ENCODE results near the gene BBOX1.
"Not testable (repeated sequence)": the region's sequence is repeated elsewhere in the genome, so short reads cannot be mapped to it uniquely, and the experiment has no call there.

BBOX1 gene

DNA sequence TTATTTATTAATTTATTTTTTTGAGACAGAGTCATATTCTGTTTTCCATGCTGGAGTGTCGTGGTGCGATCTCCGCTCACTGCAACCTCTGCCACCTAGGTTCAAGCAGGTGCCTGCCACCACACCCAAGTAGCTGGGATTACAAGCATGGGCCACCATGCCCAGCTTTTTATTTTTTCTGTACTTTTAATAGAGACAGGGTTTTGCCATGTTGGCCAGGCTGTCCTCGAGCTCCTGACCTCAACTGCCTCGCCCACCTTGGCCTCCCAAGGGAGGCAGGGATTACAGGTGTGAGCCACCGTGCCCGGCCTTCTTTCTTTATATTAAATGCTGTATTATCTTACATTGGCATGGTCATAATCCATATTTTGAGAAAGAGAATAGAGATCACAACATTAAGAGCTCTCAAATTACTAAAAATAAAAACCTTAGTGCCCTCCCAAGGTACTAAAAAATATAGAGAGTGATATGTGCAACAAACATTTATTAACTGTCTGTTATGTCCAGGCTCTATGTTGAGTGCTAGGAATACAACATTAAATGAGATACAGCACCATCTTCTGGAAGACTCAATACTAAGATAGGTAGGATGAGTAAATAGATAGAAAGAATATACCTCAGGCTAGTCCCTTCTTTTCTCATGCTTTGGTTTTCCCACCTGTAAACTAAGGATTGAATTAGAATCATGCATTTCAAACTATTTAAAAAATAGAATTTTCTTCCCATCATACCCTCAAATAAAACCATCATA, 84.1 kb downstream of the BBOX1 start:
- H3K9me3 ChIP-seq (ENCODE audit: control insufficient read depth, low read length), result no peaks in the 10 kb centered on the region

DNA sequence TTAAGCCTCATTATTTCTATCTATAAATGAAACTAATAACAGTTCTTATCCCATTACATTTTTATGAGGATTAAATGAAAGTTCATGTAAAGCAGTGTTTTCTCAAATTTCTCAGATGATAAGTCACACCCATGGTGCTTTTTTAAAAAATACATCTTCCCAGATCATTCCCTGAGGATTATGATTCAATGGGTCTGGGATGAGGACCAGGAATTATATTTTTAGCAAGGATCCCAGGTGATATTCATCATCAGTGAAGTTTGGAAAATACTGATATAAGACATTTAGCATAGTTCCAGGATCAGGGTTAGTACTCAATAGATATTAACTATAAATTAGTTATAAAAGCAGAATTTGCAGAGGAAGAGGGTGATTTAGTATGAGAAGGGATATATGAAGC, 89.1 kb downstream of the BBOX1 start:
- H3K18ac ChIP-seq (ENCODE audit: low read depth in 1 of 2, low read length in 2 of 2), result no peak overlapping the region
- H3K4ac ChIP-seq (ENCODE audit: low read depth in 1 of 2, low read length in 2 of 2), result no peak overlapping the region
- no peak overlapping the region for H2BK15ac ChIP-seq (ENCODE audit: low read depth, poor library complexity, severe bottlenecking)
- no peak overlapping the region for H4K8ac ChIP-seq (ENCODE audit: low read length)
- no peak overlapping the region for H2AK5ac ChIP-seq (ENCODE audit: low read length, severe bottlenecking)
- H3K27me3 ChIP-seq (ENCODE audit: control insufficient read depth in 1 of 2, insufficient read depth in 1 of 2, low read length in 2 of 2), result no peaks in the 10 kb centered on the region
- no peak overlapping the region for H2BK5ac ChIP-seq (ENCODE audit: low read depth, low read length, poor library complexity, severe bottlenecking)
- peak overlapping the region in 1 of 2 experiments; percentile 19 for H3K4me3 ChIP-seq (ENCODE audit: insufficient read depth in 1 of 2, low read depth in 1 of 2, low read length in 2 of 2)
- no peaks in the 10 kb centered on the region for H3K9me3 ChIP-seq (ENCODE audit: control insufficient read depth, low read length)
- no peak overlapping the region for H2AFZ ChIP-seq (ENCODE audit: low read depth, low read length)
- H3K23ac ChIP-seq (ENCODE audit: low read length in 2 of 2), result no peak overlapping the region
- H4K91ac ChIP-seq (ENCODE audit: low read length), result no peak overlapping the region
- no peak overlapping the region for H3K14ac ChIP-seq (ENCODE audit: low read length in 2 of 2)
- H3K9ac ChIP-seq (ENCODE audit: low read length), result no peak overlapping the region
- no peaks in the 10 kb centered on the region for H3K79me1 ChIP-seq (replicated peaks; ENCODE audit: low read length, poor library complexity, severe bottlenecking)
- DNase-seq, result no peak
- H3K27ac ChIP-seq (ENCODE audit: low read length, poor library complexity, severe bottlenecking), result no peak overlapping the region
- H3K36me3 ChIP-seq (ENCODE audit: control insufficient read depth in 1 of 2, insufficient read depth in 2 of 2, low read depth in 1 of 2, low read length in 2 of 2), result no peaks in the 10 kb centered on the region
- H3K4me1 ChIP-seq (ENCODE audit: control insufficient read depth, insufficient read depth, low read depth, low read length), result no peaks in the 10 kb centered on the region
- H2BK12ac ChIP-seq (ENCODE audit: low read length in 2 of 2), result no peak overlapping the region
- H2BK120ac ChIP-seq (ENCODE audit: low read depth, low read length), result no peak overlapping the region
- no peak overlapping the region for H3K4me2 ChIP-seq (ENCODE audit: low read length, poor library complexity, severe bottlenecking)

More for the DNA sequence above, 84.1 kb downstream of the BBOX1 start:
- Histone ChIP-seq H3K4me2 (ENCODE audit: low read length, poor library complexity, severe bottlenecking) (no peak overlapping the region), H3K27ac (ENCODE audit: low read length, poor library complexity, severe bottlenecking) (no peak overlapping the region), H3K79me1 (replicated peaks; ENCODE audit: low read length, poor library complexity, severe bottlenecking) (no peaks in the 10 kb centered on the region), H4K8ac (ENCODE audit: low read length) (no peak overlapping the region), H3K9ac (ENCODE audit: low read length) (no peak overlapping the region), H2AK5ac (ENCODE audit: low read length, severe bottlenecking) (no peak overlapping the region), H3K18ac (ENCODE audit: low read depth in 1 of 2, low read length in 2 of 2) (no peak overlapping the region), H2BK15ac (ENCODE audit: low read depth, poor library complexity, severe bottlenecking) (no peak overlapping the region), H3K36me3 (ENCODE audit: control insufficient read depth in 1 of 2, insufficient read depth in 2 of 2, low read depth in 1 of 2, low read length in 2 of 2) (no peaks in the 10 kb centered on the region), H4K91ac (ENCODE audit: low read length) (no peak overlapping the region), H3K27me3 (ENCODE audit: control insufficient read depth in 1 of 2, insufficient read depth in 1 of 2, low read length in 2 of 2) (no peaks in the 10 kb centered on the region), H2BK120ac (ENCODE audit: low read depth, low read length) (no peak overlapping the region), H3K23ac (ENCODE audit: low read length in 2 of 2) (no peak overlapping the region), H2BK5ac (ENCODE audit: low read depth, low read length, poor library complexity, severe bottlenecking) (no peak overlapping the region), H2AFZ (ENCODE audit: low read depth, low read length) (no peak overlapping the region), H2BK12ac (ENCODE audit: low read length in 2 of 2) (peak overlapping the region in 1 of 2 experiments; percentile 66), H3K4me1 (ENCODE audit: control insufficient read depth, insufficient read depth, low read depth, low read length) (no peaks in the 10 kb centered on the region), H3K4ac (ENCODE audit: low read depth in 1 of 2, low read length in 2 of 2) (no peak overlapping the region), H3K14ac (ENCODE audit: low read length in 2 of 2) (no peak overlapping the region), H3K4me3 (ENCODE audit: insufficient read depth in 1 of 2, low read depth in 1 of 2, low read length in 2 of 2) (no peak overlapping the region)
- WGBS, result 78% methylated on average over 5 of the region's 7 CpGs
- DNase-seq, result peak; percentile 53

DNA sequence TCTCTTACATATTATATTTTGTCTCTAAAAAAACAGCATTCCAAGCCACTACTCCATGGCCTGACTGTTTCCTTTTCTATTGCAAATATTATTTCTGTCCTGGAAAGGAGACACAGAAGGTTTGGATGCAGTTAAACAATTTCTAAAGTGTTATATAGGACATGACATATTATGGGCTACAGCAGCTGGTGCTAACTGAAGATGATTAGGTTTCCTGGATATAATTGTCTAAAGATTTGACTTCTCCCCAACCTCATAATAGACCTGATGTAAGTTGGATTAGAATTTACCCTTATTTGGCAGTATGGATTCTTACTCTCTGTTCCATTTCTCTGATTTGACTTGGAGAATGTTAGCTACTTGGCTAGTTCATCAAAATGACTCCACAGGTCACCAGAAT, 90.2 kb downstream of the BBOX1 start:
- Histone ChIP-seq H3K9ac (ENCODE audit: low read length) (no peak overlapping the region), H2BK15ac (ENCODE audit: low read depth, poor library complexity, severe bottlenecking) (no peak overlapping the region), H3K79me1 (replicated peaks; ENCODE audit: low read length, poor library complexity, severe bottlenecking) (no peaks in the 10 kb centered on the region), H2AK5ac (ENCODE audit: low read length, severe bottlenecking) (no peak overlapping the region), H3K18ac (ENCODE audit: low read depth in 1 of 2, low read length in 2 of 2) (no peak overlapping the region), H2BK120ac (ENCODE audit: low read depth, low read length) (no peak overlapping the region), H3K4me3 (ENCODE audit: insufficient read depth in 1 of 2, low read depth in 1 of 2, low read length in 2 of 2) (no peak overlapping the region), H2AFZ (ENCODE audit: low read depth, low read length) (no peak overlapping the region), H3K9me3 (ENCODE audit: control insufficient read depth, low read length) (peaks cover 5% of the 10 kb centered on the region), H3K23ac (ENCODE audit: low read length in 2 of 2) (no peak overlapping the region), H2BK12ac (ENCODE audit: low read length in 2 of 2) (no peak overlapping the region), H3K4me2 (ENCODE audit: low read length, poor library complexity, severe bottlenecking) (no peak overlapping the region), H4K91ac (ENCODE audit: low read length) (no peak overlapping the region), H2BK5ac (ENCODE audit: low read depth, low read length, poor library complexity, severe bottlenecking) (no peak overlapping the region), H3K27me3 (ENCODE audit: control insufficient read depth in 1 of 2, insufficient read depth in 1 of 2, low read length in 2 of 2) (no peaks in the 10 kb centered on the region), H3K36me3 (ENCODE audit: control insufficient read depth in 1 of 2, insufficient read depth in 2 of 2, low read depth in 1 of 2, low read length in 2 of 2) (no peaks in the 10 kb centered on the region), H3K4ac (ENCODE audit: low read depth in 1 of 2, low read length in 2 of 2) (no peak overlapping the region), H3K27ac (ENCODE audit: low read length, poor library complexity, severe bottlenecking) (no peak overlapping the region), H3K4me1 (ENCODE audit: control insufficient read depth, insufficient read depth, low read depth, low read length) (no peaks in the 10 kb centered on the region), H4K8ac (ENCODE audit: low read length) (no peak overlapping the region), H3K14ac (ENCODE audit: low read length in 2 of 2) (no peak overlapping the region)
- DNase-seq, result no peak

GRCh38 chr11:27135924-27136329, 95.3 kb downstream of the BBOX1 start:
- not testable (repeated sequence) for H2AK5ac ChIP-seq (ENCODE audit: low read length, severe bottlenecking); H3K9ac ChIP-seq (ENCODE audit: low read length); H3K79me1 ChIP-seq (replicated peaks; ENCODE audit: low read length, poor library complexity, severe bottlenecking); H3K23ac ChIP-seq (ENCODE audit: low read length in 2 of 2); H2AFZ ChIP-seq (ENCODE audit: low read depth, low read length); H3K27ac ChIP-seq (ENCODE audit: low read length, poor library complexity, severe bottlenecking); H3K27me3 ChIP-seq (ENCODE audit: control insufficient read depth in 1 of 2, insufficient read depth in 1 of 2, low read length in 2 of 2); H3K4me3 ChIP-seq (ENCODE audit: insufficient read depth in 1 of 2, low read depth in 1 of 2, low read length in 2 of 2); H4K91ac ChIP-seq (ENCODE audit: low read length); H2BK15ac ChIP-seq (ENCODE audit: low read depth, poor library complexity, severe bottlenecking); H3K14ac ChIP-seq (ENCODE audit: low read length in 2 of 2); H3K18ac ChIP-seq (ENCODE audit: low read depth in 1 of 2, low read length in 2 of 2); H2BK12ac ChIP-seq (ENCODE audit: low read length in 2 of 2); DNase-seq; H3K36me3 ChIP-seq (ENCODE audit: control insufficient read depth in 1 of 2, insufficient read depth in 2 of 2, low read depth in 1 of 2, low read length in 2 of 2); H4K8ac ChIP-seq (ENCODE audit: low read length); H2BK5ac ChIP-seq (ENCODE audit: low read depth, low read length, poor library complexity, severe bottlenecking); H3K4ac ChIP-seq (ENCODE audit: low read depth in 1 of 2, low read length in 2 of 2); H2BK120ac ChIP-seq (ENCODE audit: low read depth, low read length); H3K4me1 ChIP-seq (ENCODE audit: control insufficient read depth, insufficient read depth, low read depth, low read length); H3K4me2 ChIP-seq (ENCODE audit: low read length, poor library complexity, severe bottlenecking)
- H3K9me3 ChIP-seq (ENCODE audit: control insufficient read depth, low read length), result peaks cover 12% of the 10 kb centered on the region
- 42% methylated on average over 8 of the region's 8 CpGs for WGBS

Data from mesenchymal stem cell (in vitro differentiated cells and primary cell).